Measurements from ENCODE around the gene PAPOLG. TPM values are rescaled to one million over a fixed set of nuclear protein-coding genes. Genes with fewer than 3 reads are reported as not detected.

PAPOLG gene
- polyA plus RNA-seq, 1 donor (not counting 4 experiments of a cell fraction or from before 2014, with no cell fraction given), result 14.1 TPM

DNA sequence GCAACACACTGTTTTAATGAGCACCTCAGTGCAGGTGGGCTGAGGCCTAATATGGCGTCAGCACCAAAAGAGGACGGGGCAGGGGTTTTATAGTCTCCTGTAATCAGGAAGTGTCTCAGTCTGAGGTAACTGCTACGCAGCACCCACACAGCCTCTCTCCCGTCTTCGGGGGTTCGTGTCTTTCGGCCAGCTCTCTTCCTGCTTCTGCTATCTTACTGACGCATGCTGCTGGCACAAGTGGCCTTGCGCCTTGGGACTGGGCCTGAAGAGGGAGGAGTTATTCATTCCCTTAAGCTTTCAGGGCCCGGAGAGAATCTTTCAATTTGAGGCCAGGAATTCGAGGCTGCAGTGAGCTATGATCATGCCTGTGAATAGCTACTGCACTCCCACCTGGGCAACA lies 14.5 kb upstream of the PAPOLG start:
- H3K79me2 ChIP-seq (ENCODE audit: control insufficient read depth, insufficient read depth, low read length), result no peaks in the 10 kb centered on the region
- H4K20me1 ChIP-seq (ENCODE audit: control insufficient read depth, extremely low read depth, insufficient read depth, low read length), result no peaks in the 10 kb centered on the region
- no peak overlapping the region for H2AFZ ChIP-seq (ENCODE audit: control insufficient read depth, low read length)
- no peak overlapping the region for H3K27ac ChIP-seq (ENCODE audit: control insufficient read depth, insufficient read depth, low read length)
- no peak for DNase-seq (ENCODE audit: low read depth, low spot score)
- no peaks in the 10 kb centered on the region for H3K9me1 ChIP-seq (ENCODE audit: control insufficient read depth, extremely low read depth, insufficient read depth, low read length)
- H3K36me3 ChIP-seq (ENCODE audit: control insufficient read depth in 2 of 2, extremely low read depth in 1 of 2, insufficient read depth in 2 of 2, low read length in 2 of 2), result no peaks in the 10 kb centered on the region
- no peaks in the 10 kb centered on the region for H3K4me1 ChIP-seq (ENCODE audit: control insufficient read depth, extremely low read depth, insufficient read depth, low read length)
- H3K4me3 ChIP-seq (ENCODE audit: control insufficient read depth in 2 of 3, extremely low read depth in 1 of 3, insufficient read depth in 2 of 3, low read depth in 1 of 3, low read length in 3 of 3), result no peak overlapping the region
- H3K9me3 ChIP-seq (ENCODE audit: control insufficient read depth, low read depth, low read length), result no peaks in the 10 kb centered on the region
- H3K9ac ChIP-seq (ENCODE audit: control insufficient read depth, extremely low read depth, insufficient read depth, low read length), result no peak overlapping the region
- no peak overlapping the region for H3K4me2 ChIP-seq (ENCODE audit: control insufficient read depth, extremely low read depth, insufficient read depth, low read depth, low read length)
- TF ChIP-seq, protein P1, sequence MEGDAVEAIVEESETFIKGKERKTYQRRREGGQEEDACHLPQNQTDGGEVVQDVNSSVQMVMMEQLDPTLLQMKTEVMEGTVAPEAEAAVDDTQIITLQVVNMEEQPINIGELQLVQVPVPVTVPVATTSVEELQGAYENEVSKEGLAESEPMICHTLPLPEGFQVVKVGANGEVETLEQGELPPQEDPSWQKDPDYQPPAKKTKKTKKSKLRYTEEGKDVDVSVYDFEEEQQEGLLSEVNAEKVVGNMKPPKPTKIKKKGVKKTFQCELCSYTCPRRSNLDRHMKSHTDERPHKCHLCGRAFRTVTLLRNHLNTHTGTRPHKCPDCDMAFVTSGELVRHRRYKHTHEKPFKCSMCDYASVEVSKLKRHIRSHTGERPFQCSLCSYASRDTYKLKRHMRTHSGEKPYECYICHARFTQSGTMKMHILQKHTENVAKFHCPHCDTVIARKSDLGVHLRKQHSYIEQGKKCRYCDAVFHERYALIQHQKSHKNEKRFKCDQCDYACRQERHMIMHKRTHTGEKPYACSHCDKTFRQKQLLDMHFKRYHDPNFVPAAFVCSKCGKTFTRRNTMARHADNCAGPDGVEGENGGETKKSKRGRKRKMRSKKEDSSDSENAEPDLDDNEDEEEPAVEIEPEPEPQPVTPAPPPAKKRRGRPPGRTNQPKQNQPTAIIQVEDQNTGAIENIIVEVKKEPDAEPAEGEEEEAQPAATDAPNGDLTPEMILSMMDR (optimal IDR thresholded peaks at IDR 0.05 in 1 of 3, IDR thresholded peaks at IDR 0.05 in 1 of 3, conservative IDR thresholded peaks at IDR 0.05 in 1 of 3; ENCODE audit: extremely low read depth in 1 of 3, insufficient read depth in 2 of 3, low read length in 3 of 3), result no peak
- TF ChIP-seq EZH2 (IDR thresholded peaks at IDR 0.05; ENCODE audit: low read length), result no peak
- H3K27me3 ChIP-seq (ENCODE audit: control insufficient read depth, extremely low read depth, insufficient read depth, low read length), result no peaks in the 10 kb centered on the region
- dilution Hi-C loops (cut with MboI; ENCODE audit: extremely low pct_ligation_motif_present, low sequenced_read_pairs), result no loop called here
- FAIRE-seq, result no peak

DNA sequence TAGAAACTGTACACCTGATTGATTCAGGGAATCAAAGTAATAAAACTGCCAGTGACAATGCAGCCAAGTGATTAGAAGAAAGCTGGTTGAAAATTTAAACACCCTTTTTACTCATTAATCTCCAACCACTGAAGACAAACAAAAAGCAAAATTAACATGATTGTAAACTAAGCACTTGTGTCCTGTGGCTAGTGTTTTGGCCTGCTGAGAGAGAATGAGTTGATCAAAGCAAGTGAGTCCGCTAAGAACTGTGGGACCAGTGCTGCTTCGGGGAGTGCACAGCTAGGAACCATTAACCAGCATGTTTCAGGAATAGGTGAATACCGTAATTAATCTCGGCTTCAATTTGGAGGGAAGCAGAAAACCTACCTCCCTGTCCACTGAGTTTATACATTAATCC lies 13.6 kb upstream of the PAPOLG start:
- Histone ChIP-seq H3K9me1 (ENCODE audit: control insufficient read depth, extremely low read depth, insufficient read depth, low read length) (no peaks in the 10 kb centered on the region), H3K9ac (ENCODE audit: control insufficient read depth, extremely low read depth, insufficient read depth, low read length) (no peak overlapping the region), H3K36me3 (ENCODE audit: control insufficient read depth in 2 of 2, extremely low read depth in 1 of 2, insufficient read depth in 2 of 2, low read length in 2 of 2) (no peaks in the 10 kb centered on the region), H3K9me3 (ENCODE audit: control insufficient read depth, low read depth, low read length) (no peaks in the 10 kb centered on the region), H3K4me3 (ENCODE audit: control insufficient read depth in 2 of 3, extremely low read depth in 1 of 3, insufficient read depth in 2 of 3, low read depth in 1 of 3, low read length in 3 of 3) (no peak overlapping the region), H3K4me1 (ENCODE audit: control insufficient read depth, extremely low read depth, insufficient read depth, low read length) (no peaks in the 10 kb centered on the region), H3K79me2 (ENCODE audit: control insufficient read depth, insufficient read depth, low read length) (no peaks in the 10 kb centered on the region), H4K20me1 (ENCODE audit: control insufficient read depth, extremely low read depth, insufficient read depth, low read length) (no peaks in the 10 kb centered on the region), H3K27ac (ENCODE audit: control insufficient read depth, insufficient read depth, low read length) (no peak overlapping the region), H3K4me2 (ENCODE audit: control insufficient read depth, extremely low read depth, insufficient read depth, low read depth, low read length) (no peak overlapping the region), H3K27me3 (ENCODE audit: control insufficient read depth, extremely low read depth, insufficient read depth, low read length) (no peaks in the 10 kb centered on the region), H2AFZ (ENCODE audit: control insufficient read depth, low read length) (no peak overlapping the region)
- dilution Hi-C loops (cut with MboI; ENCODE audit: extremely low pct_ligation_motif_present, low sequenced_read_pairs), result no loop called here
- no peak for FAIRE-seq
- DNase-seq (ENCODE audit: low read depth, low spot score), result no peak
- no peak for TF ChIP-seq EZH2 (IDR thresholded peaks at IDR 0.05; ENCODE audit: low read length)
- TF ChIP-seq, protein P1 (optimal IDR thresholded peaks at IDR 0.05 in 1 of 3, IDR thresholded peaks at IDR 0.05 in 1 of 3, conservative IDR thresholded peaks at IDR 0.05 in 1 of 3; ENCODE audit: extremely low read depth in 1 of 3, insufficient read depth in 2 of 3, low read length in 3 of 3), result no peak

All from keratinocyte (primary cell).